ENCODE data around the gene ZNF468.
A peak's percentile ranks its signal among the peaks of the same experiment; 100 is the strongest.
"Not testable (repeated sequence)": the region's sequence is repeated elsewhere in the genome, so short reads cannot be mapped to it uniquely, and the experiment has no call there.

ZNF468 gene

DNA sequence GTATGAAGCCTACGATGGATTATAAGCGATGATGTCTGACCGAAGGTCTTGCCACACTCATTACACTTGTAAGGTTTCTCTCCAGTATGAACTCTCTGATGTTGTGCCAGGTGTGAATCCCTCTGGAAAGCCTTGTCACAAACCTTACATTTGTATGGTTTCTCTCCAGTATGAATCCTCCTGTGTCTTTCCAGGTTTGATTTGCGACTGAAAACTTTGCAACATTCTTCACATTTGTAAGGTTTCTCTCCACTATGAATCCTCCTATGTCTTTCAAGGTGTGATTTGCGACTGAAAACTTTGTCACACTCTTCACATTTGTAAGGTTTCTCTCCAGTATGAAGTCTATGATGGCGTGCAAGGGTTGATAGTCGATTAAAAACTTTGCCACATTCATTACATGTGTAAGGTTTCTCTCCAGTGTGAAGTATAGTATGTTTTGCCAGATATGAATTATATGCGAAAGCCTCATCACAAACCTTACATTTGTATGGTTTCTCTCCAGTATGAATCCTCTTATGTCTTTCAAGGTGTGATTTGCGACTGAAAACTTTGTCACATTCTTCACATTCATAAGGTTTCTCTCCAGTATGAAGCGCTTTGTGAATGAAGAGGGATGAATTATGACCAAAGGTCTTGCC, 16.5 kb downstream of the ZNF468 start:
- TF ChIP-seq ZNF274 (IDR thresholded peaks at IDR 0.05; ENCODE audit: low read depth, low read length) = peak; percentile 84
- H3K4me3 ChIP-seq (ENCODE audit: low read length) = not testable (repeated sequence)

DNA sequence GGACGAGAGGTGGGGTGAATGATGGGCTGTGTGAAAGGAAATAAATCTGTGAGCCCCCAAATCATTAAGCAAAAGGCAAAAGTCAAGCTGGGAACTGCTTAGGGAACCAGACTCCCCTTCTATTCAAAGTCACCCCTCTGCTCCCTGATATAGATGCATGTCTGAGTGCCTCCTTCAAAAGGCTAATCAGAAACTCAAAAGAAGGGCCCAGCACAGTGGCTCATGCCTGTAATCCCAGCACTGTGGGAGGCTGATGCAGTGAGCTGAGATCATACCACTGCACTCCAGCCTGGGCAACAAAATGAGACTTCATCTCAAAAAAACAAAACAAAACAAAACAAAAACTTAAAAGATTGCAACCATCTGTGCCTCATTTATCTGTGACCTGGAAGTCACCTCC, 23.1 kb downstream of the ZNF468 start:
- not testable (repeated sequence) for H3K4me3 ChIP-seq (ENCODE audit: low read length)

DNA sequence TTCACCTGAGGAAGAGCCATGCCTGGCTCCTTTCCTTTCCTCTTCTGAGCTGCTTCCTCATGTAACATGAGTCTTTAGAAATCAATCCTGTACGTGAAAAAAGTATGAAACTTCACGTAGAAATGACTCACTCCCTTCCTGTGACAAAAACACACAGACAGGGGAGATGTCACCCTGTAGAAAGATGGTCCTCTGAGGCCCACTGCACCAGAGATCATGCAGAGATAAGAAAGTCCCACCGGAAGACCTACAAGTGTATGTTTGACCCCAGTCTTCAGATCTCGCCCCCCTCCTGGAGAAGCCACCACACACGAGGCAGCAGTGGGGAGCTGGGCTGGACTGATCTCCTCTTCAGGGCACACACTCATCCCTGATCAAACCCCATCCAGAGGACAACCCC, 23.9 kb downstream of the ZNF468 start:
- not testable (repeated sequence) for H3K4me3 ChIP-seq (ENCODE audit: low read length)

DNA sequence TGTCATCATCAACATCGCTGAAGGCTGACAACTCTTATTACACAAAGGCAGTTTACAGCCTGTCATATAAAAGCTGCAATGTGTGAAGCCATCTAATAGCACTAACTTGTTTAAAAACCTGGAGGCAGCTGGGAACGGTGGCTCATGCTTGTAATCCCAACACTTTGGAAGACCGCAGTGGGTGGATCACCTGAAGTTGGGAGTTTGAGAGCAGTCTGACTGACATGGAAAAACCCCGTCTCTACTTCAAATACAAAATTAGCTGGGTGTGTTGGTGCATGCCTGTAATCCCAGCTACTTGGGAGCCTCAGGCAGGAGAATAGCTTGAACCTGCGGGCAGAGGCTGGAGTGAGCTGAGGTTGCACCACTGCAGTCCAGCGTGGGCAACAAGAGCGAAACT, 27.6 kb downstream of the ZNF468 start:
- H3K4me3 ChIP-seq (ENCODE audit: low read length) = not testable (repeated sequence)

DNA sequence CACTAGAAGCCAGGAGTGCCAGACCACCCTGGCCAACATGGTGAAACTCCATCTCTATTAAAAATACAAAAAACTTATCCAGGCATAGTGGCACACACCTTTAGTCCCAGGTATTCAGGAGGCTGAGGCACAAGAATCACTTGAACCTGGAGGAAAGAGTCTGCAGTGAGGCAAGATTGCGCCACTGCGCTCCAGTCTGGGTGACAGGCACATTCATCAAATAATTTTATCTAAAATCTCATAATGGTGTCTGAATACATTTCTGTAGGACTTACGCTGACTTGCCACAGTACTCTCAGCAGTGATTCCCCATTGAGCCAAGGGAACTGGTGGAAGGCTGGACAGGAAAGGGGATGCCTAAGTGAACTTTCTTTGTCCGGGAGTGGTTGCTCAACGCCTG, 31.7 kb downstream of the ZNF468 start:
- H3K4me3 ChIP-seq (ENCODE audit: low read length) = no peak overlapping the region
- TF ChIP-seq ZNF274 (IDR thresholded peaks at IDR 0.05; ENCODE audit: low read depth, low read length) = no peak

DNA sequence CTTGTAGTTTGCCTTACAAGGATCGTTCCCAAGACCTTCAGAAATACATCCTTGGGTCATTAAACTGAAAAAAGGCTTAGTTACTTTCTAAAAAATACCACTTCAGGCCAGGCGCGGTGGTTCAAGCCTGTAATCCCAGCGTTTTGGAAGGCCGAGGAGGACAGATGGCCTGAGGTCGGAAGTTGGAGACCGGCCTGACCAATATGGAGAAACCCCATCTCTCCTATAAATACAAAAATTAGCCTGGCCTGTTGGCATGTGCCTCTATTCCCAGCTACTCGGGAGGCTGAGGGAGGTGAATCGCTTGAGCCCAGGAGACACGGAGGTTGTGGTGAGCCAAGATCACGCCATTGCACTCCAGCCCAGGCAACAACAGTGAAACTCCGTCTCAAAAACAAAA, 33.7 kb downstream of the ZNF468 start:
- no peak overlapping the region for H3K4me3 ChIP-seq (ENCODE audit: low read length)
- no peak for TF ChIP-seq ZNF274 (IDR thresholded peaks at IDR 0.05; ENCODE audit: low read depth, low read length)

DNA sequence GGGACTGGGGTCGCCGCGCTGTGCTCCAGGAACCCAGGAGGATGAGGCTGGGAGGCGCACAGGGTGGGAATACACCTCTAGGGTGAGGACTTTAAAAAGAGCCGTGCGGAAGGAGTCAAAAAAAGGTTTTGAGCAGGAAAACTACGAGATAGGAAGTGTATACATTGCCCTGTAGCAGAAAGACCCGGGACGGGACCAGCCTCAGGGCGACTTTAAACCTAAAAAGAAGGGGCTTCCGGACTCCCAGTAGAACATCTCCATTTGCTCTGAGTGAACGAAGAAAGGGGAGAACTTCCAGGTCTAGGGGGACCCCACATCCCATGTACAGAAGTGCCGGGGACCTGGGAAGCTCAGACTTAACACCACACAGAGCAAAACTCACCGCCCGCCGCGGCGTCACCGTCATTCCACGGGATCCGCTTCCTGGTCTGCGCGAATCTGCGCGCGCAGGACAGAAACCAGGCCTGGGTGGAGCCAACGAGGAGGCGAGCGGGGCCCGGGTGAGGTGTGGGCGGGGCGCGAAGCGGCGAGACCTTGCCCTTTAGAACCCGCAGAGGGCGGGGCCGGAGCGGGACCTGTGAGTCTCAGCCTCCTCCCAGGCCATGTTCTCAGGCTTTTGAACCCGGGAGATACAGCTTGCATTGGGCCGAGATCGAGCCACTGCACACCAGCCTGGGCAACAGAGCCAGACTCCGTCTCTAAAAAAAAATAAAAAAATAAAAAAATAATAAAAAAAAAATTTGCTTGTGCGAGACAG, 36.0 kb downstream of the ZNF468 start, which contains the start of gene ZNF28:
ZNF28 (minus strand) TSS at position 430 of the 757 bp plus-strand sequence. CDS start 3,675 bp downstream, outside the sequence.
- peak within 1 kb of the TSS; percentile 93 for H3K4me3 ChIP-seq (ENCODE audit: low read length)

DNA sequence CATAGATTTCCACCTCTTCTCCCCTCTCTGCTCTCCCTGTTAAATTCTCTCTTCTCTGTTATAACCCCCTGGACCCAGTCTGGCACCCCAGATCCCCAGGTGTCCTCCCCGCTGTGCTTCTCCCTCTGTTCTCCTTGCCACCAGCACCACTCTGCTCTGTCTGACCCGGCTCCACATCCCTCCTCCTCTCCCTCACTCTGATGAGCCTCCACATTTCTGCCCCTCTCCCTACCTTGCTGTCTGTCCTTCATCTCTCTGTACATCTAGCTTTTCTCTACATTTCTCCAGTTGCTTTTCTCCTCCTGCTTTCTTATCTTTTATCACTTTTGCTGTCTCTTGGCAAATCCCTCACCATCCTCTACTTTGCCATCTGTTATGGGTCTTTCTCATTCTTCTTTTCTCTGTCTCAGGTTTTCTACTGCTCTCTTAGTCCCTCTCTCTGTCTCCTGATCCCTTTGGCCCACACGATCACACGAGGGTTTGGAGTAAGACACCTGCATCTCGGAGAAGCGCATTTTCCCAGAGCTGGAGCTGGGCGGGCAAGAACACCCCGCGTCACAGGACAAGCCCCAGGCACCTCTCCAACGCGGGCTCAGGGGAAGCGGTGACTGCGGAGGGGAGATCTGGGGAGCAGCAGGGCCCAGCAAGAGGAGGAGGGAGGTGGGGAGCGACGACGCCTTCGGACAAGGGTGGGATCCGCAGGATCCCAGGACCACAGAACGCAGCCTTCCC, 36.8 kb downstream of the ZNF468 start:
- H3K4me3 ChIP-seq (ENCODE audit: low read length) = peak overlapping the region; percentile 93

DNA sequence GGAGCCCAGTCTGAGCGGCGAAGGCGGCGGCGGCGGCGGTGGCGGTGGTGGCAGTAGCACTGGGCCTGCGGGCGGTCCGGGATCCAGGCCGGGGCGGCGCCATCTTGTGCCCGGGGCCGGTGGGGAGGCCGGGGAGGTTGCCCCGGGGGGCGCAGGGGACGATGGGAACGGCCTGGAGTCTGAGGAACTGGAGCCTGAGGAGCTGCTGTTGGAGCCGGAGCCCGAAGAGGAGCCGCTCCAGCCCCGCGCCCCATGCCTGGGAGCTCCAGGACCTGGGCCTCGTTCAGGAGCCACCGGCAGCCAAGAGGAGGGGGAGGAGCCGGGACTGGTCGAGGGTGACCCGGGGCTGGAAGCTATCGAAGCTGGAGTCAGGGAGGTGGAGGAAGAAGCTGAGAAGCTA, 47.6 kb downstream of the ZNF468 start:
- no peak for TF ChIP-seq ZNF274 (IDR thresholded peaks at IDR 0.05; ENCODE audit: low read depth, low read length)
- no peak overlapping the region for H3K4me3 ChIP-seq (ENCODE audit: low read length)

DNA sequence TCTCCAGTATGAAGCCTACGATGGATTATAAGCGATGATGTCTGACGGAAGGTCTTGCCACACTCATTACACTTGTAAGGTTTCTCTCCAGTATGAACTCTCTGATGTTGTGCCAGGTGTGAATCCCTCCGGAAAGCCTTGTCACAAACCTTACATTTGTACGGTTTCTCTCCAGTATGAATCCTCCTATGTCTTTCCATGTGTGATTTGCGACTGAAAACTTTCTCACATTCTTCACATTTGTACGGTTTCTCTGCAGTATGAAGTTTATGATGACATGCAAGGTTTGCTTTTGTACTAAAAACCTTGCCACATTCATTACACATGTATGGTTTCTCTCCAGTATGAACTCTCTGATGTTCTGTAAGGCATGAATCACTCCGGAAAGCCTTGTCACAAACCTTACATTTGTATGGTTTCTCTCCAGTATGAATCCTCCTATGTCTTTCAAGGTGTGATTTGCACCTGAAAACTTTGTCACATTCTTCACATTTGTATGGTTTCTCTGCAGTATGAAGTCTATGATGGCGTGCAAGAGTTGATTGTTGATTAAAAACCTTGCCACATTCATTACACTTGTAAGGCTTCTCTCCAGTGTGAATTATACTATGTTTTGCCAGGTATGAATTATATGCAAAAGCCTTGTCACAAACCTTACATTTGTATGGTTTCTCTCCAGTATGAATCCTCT, 57.3 kb downstream of the ZNF468 start:
- peak; percentile 83 for TF ChIP-seq ZNF274 (IDR thresholded peaks at IDR 0.05; ENCODE audit: low read depth, low read length)
- H3K4me3 ChIP-seq (ENCODE audit: low read length) = not testable (repeated sequence)

DNA sequence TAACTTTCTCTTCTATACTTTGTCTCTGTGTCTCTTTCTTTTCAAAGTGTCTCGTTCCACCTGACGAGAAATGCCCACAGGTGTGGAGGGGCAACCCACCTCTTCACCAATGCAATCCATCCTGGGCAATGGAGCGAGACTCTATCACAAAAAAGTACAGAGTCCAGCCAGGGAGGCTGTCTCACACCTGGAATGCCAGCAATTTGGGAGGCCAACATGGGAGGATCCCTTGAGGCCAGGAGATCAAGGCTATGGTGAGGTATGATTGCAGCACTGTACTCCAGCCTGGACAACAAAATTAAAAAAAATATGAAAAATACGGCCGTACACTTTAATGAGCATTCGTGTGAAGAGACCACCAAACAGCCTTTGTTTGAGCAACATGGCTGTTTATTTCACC, 68.0 kb downstream of the ZNF468 start:
- no peak overlapping the region for H3K4me3 ChIP-seq (ENCODE audit: low read length)
- no peak for TF ChIP-seq ZNF274 (IDR thresholded peaks at IDR 0.05; ENCODE audit: low read depth, low read length)
